ENCODE measurements around the gene SCART1. TPM values are rescaled to one million over a fixed set of nuclear protein-coding genes. Genes with fewer than 3 reads are reported as not detected.

The SCART1 gene
- total RNA-seq, 1 experiment from 2014 or later: 1.1 TPM

- Mint-ChIP-seq H3K4me3 (no peak overlapping the region), H3K27ac (no peak overlapping the region), H3K27me3 (ENCODE audit: low read depth) (peaks cover 5% of the 10 kb centered on the region), H3K36me3 (peaks cover 66% of the 10 kb centered on the region), H3K9me3 (peaks cover 91% of the 10 kb centered on the region), H3K4me1 (no peaks in the 10 kb centered on the region)
- POLR2A ChIA-PET: no interaction called here
- ATAC-seq (no peak), DNase-seq (ENCODE audit: low spot score) (no peak)
- CTCF ChIA-PET: no interaction called here
- no peak for TF ChIP-seq ZNF532 (CRISPR knock-in tag; IDR thresholded peaks at IDR 0.05; ENCODE audit: borderline replicate concordance)
- TF ChIP-seq USF1 (CRISPR knock-in tag; IDR thresholded peaks at IDR 0.05): no peak
- no peak for TF ChIP-seq MYBL2 (CRISPR knock-in tag; IDR thresholded peaks at IDR 0.05)
- no peak for TF ChIP-seq JUN (CRISPR knock-in tag; IDR thresholded peaks at IDR 0.05)
Measured at GRCh38 chr10:133511408-133511807, 57.7 kb downstream of the SCART1 start.

GRCh38 chr10:133511907-133512528 is 58.3 kb downstream of the SCART1 start:
- ChIA-PET POLR2A (no interaction called here), CTCF (no interaction called here)
- Mint-ChIP-seq H3K27me3 (ENCODE audit: low read depth) (peaks cover 5% of the 10 kb centered on the region), H3K27ac (no peak overlapping the region), H3K9me3 (peaks cover 93% of the 10 kb centered on the region), H3K36me3 (peaks cover 69% of the 10 kb centered on the region), H3K4me1 (no peaks in the 10 kb centered on the region), H3K4me3 (no peak overlapping the region)
- no peak for TF ChIP-seq SOX15 (CRISPR knock-in tag; IDR thresholded peaks at IDR 0.05)
- no peak for TF ChIP-seq ZNF671 (CRISPR knock-in tag; IDR thresholded peaks at IDR 0.05)
- TF ChIP-seq ZNF263 (CRISPR knock-in tag; IDR thresholded peaks at IDR 0.05; ENCODE audit: low read depth): no peak
- no peak for TF ChIP-seq ZNF232 (CRISPR knock-in tag; IDR thresholded peaks at IDR 0.05)
- TF ChIP-seq, protein P1, sequence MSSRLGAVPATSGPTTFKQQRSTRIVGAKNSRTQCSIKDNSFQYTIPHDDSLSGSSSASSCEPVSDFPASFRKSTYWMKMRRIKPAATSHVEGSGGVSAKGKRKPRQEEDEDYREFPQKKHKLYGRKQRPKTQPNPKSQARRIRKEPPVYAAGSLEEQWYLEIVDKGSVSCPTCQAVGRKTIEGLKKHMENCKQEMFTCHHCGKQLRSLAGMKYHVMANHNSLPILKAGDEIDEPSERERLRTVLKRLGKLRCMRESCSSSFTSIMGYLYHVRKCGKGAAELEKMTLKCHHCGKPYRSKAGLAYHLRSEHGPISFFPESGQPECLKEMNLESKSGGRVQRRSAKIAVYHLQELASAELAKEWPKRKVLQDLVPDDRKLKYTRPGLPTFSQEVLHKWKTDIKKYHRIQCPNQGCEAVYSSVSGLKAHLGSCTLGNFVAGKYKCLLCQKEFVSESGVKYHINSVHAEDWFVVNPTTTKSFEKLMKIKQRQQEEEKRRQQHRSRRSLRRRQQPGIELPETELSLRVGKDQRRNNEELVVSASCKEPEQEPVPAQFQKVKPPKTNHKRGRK (CRISPR knock-in tag; IDR thresholded peaks at IDR 0.05; ENCODE audit: borderline replicate concordance): no peak
- no peak for TF ChIP-seq SMAD3 (CRISPR knock-in tag; IDR thresholded peaks at IDR 0.05; ENCODE audit: borderline replicate concordance)
- TF ChIP-seq, protein P2, sequence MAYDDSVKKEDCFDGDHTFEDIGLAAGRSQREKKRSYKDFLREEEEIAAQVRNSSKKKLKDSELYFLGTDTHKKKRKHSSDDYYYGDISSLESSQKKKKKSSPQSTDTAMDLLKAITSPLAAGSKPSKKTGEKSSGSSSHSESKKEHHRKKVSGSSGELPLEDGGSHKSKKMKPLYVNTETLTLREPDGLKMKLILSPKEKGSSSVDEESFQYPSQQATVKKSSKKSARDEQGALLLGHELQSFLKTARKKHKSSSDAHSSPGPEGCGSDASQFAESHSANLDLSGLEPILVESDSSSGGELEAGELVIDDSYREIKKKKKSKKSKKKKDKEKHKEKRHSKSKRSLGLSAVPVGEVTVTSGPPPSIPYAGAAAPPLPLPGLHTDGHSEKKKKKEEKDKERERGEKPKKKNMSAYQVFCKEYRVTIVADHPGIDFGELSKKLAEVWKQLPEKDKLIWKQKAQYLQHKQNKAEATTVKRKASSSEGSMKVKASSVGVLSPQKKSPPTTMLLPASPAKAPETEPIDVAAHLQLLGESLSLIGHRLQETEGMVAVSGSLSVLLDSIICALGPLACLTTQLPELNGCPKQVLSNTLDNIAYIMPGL (CRISPR knock-in tag; IDR thresholded peaks at IDR 0.05): no peak
- TF ChIP-seq EMX1 (CRISPR knock-in tag; IDR thresholded peaks at IDR 0.05): no peak
- no peak for TF ChIP-seq ARID4B (CRISPR knock-in tag; IDR thresholded peaks at IDR 0.05; ENCODE audit: borderline replicate concordance)
- DNase-seq (ENCODE audit: low spot score) (no peak), ATAC-seq (no peak)
